Stimulated activated effector memory CD8-positive, alpha-beta T cell treated with anti-CD3 and anti-CD28 coated beads, Interleukin-12 subunit alpha, Interleukin-12 subunit beta, amount 100 ng/mL, for 72 hours (primary cell): ENCODE data around the gene TFAP2C.
"Not testable (repeated sequence)": the region's sequence is repeated elsewhere in the genome, so short reads cannot be mapped to it uniquely, and the experiment has no call there.

Source experiments
- ATAC-seq: fragments of 150-1000 bp; cut with Tn5 transposase; 2 replicates; pipeline ENCODE4 v1.10.0; 2021
- DNase-seq, 2 donors: peaks; one replicate each; pipeline ENCODE4 v3.0.0; 2021 to 2022; ENCODE audit warnings: low spot score in 2 of 2
- H3K27ac Mint-ChIP-seq: one replicate; pipeline ENCODE4 v1.8.0; 2022; ENCODE audit warnings: mild to moderate bottlenecking, mixed read lengths
- H3K36me3 Mint-ChIP-seq: one replicate; pipeline ENCODE4 v1.8.0; 2022; ENCODE audit warnings: mild to moderate bottlenecking, mixed read lengths
- H3K4me1 Mint-ChIP-seq: one replicate; pipeline ENCODE4 v1.8.0; 2022; ENCODE audit warnings: mixed read lengths
- H3K4me3 Mint-ChIP-seq: one replicate; pipeline ENCODE4 v1.8.0; 2022; ENCODE audit warnings: mild to moderate bottlenecking, mixed read lengths
- H3K9me3 Mint-ChIP-seq: one replicate; pipeline ENCODE4 v1.8.0; 2022; ENCODE audit warnings: mixed read lengths

Gene TFAP2C

GRCh38 chr20:56606174-56606945 lies 22.7 kb upstream of the TFAP2C start:
- Mint-ChIP-seq H3K36me3 (no peaks in the 10 kb centered on the region), H3K9me3 (no peaks in the 10 kb centered on the region), H3K4me3 (no peak overlapping the region), H3K4me1 (no peaks in the 10 kb centered on the region), H3K27ac (no peak overlapping the region)
- no peak for ATAC-seq
- DNase-seq: no peak

GRCh38 chr20:56607061-56607704 lies 21.9 kb upstream of the TFAP2C start:
- DNase-seq (no peak), ATAC-seq (no peak)
- Mint-ChIP-seq H3K9me3 (no peaks in the 10 kb centered on the region), H3K36me3 (no peaks in the 10 kb centered on the region), H3K4me1 (no peaks in the 10 kb centered on the region), H3K27ac (no peak overlapping the region), H3K4me3 (no peak overlapping the region)

DNA sequence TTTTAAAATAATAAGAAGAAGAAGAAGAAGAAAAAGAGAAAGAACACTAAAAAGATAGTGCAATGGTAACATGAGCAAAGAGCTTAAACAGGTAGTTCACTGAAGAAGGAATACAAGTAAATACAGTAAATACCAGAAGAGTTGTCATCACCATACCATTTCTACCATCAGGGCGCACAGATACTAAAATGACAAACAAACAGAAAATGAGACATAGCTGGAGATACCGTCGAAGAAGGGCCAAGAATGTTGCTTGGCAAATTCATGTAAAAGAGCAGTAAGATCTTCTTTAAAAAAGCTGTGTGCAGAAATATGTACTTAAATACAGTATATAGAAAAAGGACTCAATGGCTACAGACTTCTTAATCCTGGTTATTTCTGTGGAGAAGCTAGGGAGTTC lies 20.7 kb upstream of the TFAP2C start:
- no peaks in the 10 kb centered on the region for H3K9me3 Mint-ChIP-seq
- DNase-seq: no peak
- no peak overlapping the region for H3K27ac Mint-ChIP-seq
- no peaks in the 10 kb centered on the region for H3K36me3 Mint-ChIP-seq
- H3K4me3 Mint-ChIP-seq: no peak overlapping the region
- no peaks in the 10 kb centered on the region for H3K4me1 Mint-ChIP-seq
- no peak for ATAC-seq

DNA sequence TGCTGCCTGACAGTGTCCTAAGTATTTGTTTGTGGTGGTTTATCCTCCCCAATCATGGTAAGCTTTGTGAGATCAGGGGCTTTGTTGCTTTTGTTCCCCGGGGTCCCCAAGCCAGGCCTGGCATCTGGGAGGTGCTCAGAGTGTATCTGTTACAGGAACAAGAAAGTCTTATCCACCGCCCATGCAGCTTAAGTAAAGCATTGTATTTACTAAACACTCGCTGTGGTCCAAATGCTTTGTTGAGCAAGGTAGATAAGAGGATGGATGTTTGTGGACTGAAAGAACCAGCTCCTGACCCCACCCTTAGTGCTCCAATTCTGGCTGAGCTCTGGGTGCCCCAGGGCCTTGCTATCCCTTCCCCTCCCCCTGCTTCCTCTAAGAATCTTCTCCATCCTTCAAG lies 19.8 kb upstream of the TFAP2C start:
- DNase-seq (no peak), ATAC-seq (no peak)
- H3K4me3 Mint-ChIP-seq: no peak overlapping the region
- no peaks in the 10 kb centered on the region for H3K9me3 Mint-ChIP-seq
- no peaks in the 10 kb centered on the region for H3K4me1 Mint-ChIP-seq
- no peak overlapping the region for H3K27ac Mint-ChIP-seq
- H3K36me3 Mint-ChIP-seq: no peaks in the 10 kb centered on the region

- no peak overlapping the region for H3K27ac Mint-ChIP-seq
- no peaks in the 10 kb centered on the region for H3K36me3 Mint-ChIP-seq
These were observed 19.0 kb upstream of the TFAP2C start for GRCh38 chr20:56610098-56610497.

GRCh38 chr20:56614196-56614595 lies 14.9 kb upstream of the TFAP2C start:
- H3K4me1 Mint-ChIP-seq: no peaks in the 10 kb centered on the region
- no peak overlapping the region for H3K4me3 Mint-ChIP-seq
- no peaks in the 10 kb centered on the region for H3K9me3 Mint-ChIP-seq
- ATAC-seq (no peak), DNase-seq (no peak)
- no peak overlapping the region for H3K27ac Mint-ChIP-seq
- H3K36me3 Mint-ChIP-seq: no peaks in the 10 kb centered on the region

More at GRCh38 chr20:56610098-56610497, 19.0 kb upstream of the TFAP2C start:
- Mint-ChIP-seq H3K9me3 (no peaks in the 10 kb centered on the region), H3K4me3 (no peak overlapping the region), H3K4me1 (no peaks in the 10 kb centered on the region)
- no peak for DNase-seq
- ATAC-seq: no peak

DNA sequence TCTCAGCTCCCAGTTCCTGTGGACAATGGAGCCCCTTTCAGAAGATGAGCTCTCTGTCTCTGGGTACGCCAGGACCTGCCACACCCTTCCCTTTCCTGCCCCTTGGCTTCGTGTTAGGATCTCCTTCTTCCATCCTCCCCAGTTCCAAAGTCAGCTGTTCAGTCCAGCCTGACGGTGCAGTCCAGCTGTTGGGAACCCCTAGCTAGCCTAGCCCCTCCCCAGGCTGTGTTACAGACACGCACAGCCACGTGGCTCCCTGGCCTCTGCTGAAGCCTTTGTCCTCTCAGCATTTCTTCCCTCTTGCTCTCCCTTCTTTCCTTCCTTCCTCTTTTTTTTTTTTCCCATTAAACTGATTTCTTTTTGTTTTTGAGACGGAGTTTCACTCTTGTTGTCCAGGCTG lies 12.4 kb upstream of the TFAP2C start:
- no peaks in the 10 kb centered on the region for H3K36me3 Mint-ChIP-seq
- no peaks in the 10 kb centered on the region for H3K4me1 Mint-ChIP-seq
- H3K27ac Mint-ChIP-seq: no peak overlapping the region
- DNase-seq (no peak), ATAC-seq (no peak)
- H3K9me3 Mint-ChIP-seq: no peaks in the 10 kb centered on the region
- no peak overlapping the region for H3K4me3 Mint-ChIP-seq

- Mint-ChIP-seq H3K27ac (no peak overlapping the region), H3K4me3 (no peak overlapping the region), H3K9me3 (no peaks in the 10 kb centered on the region), H3K36me3 (no peaks in the 10 kb centered on the region), H3K4me1 (no peaks in the 10 kb centered on the region)
- DNase-seq (no peak), ATAC-seq (no peak)
These were observed 11.6 kb upstream of the TFAP2C start for GRCh38 chr20:56617489-56617888.

DNA sequence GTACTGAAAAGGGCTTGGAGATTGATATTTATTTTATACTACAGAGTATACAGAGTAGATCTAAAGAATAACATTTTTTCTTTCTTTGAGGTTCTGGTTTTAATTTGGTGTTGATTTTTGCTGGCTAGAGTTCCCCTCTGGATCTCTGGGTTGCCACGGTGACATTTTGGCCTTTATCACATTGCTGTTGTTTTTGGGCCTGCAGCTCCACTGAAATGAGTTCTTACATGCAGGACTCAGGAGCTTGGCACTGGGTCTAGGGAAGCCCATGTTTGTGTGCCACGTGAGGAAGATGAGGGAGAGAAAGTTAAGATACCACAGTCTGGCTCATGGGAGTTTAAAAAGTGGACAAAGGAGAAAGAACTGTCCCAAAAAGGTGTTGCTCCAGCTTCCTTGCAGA lies 7.4 kb upstream of the TFAP2C start:
- ATAC-seq: no peak

GRCh38 chr20:56623930-56624329 lies 5.2 kb upstream of the TFAP2C start:
- not testable (repeated sequence) for H3K27ac Mint-ChIP-seq, ATAC-seq, H3K4me3 Mint-ChIP-seq, H3K36me3 Mint-ChIP-seq, H3K4me1 Mint-ChIP-seq, DNase-seq, H3K9me3 Mint-ChIP-seq

More for the DNA sequence above, 7.4 kb upstream of the TFAP2C start:
- no peak overlapping the region for H3K27ac Mint-ChIP-seq
- H3K4me1 Mint-ChIP-seq: no peaks in the 10 kb centered on the region
- no peaks in the 10 kb centered on the region for H3K36me3 Mint-ChIP-seq
- H3K9me3 Mint-ChIP-seq: no peaks in the 10 kb centered on the region
- no peak overlapping the region for H3K4me3 Mint-ChIP-seq
- DNase-seq: no peak

- Mint-ChIP-seq H3K36me3 (no peaks in the 10 kb centered on the region), H3K4me1 (peaks cover 11% of the 10 kb centered on the region), H3K4me3 (no peak overlapping the region), H3K9me3 (no peaks in the 10 kb centered on the region), H3K27ac (no peak overlapping the region)
- DNase-seq (no peak), ATAC-seq (no peak)
These were observed 4.1 kb upstream of the TFAP2C start for GRCh38 chr20:56624786-56625681.

- Mint-ChIP-seq H3K27ac (no peak overlapping the region), H3K9me3 (no peaks in the 10 kb centered on the region), H3K4me1 (peaks cover 11% of the 10 kb centered on the region), H3K4me3 (no peak overlapping the region), H3K36me3 (no peaks in the 10 kb centered on the region)
- no peak for ATAC-seq
- no peak for DNase-seq
These were observed 3.3 kb upstream of the TFAP2C start for GRCh38 chr20:56625837-56626236.

GRCh38 chr20:56626367-56627121 lies 2.6 kb upstream of the TFAP2C start:
- Mint-ChIP-seq H3K4me1 (peaks cover 11% of the 10 kb centered on the region), H3K9me3 (no peaks in the 10 kb centered on the region), H3K4me3 (no peak overlapping the region), H3K27ac (no peak overlapping the region), H3K36me3 (no peaks in the 10 kb centered on the region)
- DNase-seq: peak in 1 of 2 donors; percentile 48
- ATAC-seq: no peak

GRCh38 chr20:56627122-56628014 lies 1.7 kb upstream of the TFAP2C start:
- Mint-ChIP-seq H3K9me3 (no peaks in the 10 kb centered on the region), H3K27ac (no peak overlapping the region), H3K4me1 (peaks cover 11% of the 10 kb centered on the region), H3K36me3 (no peaks in the 10 kb centered on the region), H3K4me3 (no peak overlapping the region)
- peak in 1 of 2 donors; percentile 48 for DNase-seq
- ATAC-seq: no peak
